Measurements from ENCODE around the gene NME7.

The NME7 gene

GRCh38 chr1:169151338-169151837 is 216.2 kb downstream of the NME7 start:
- no peak overlapping the region for H3K27ac ChIP-seq
- no peak overlapping the region for H3K4me3 ChIP-seq (ENCODE audit: low read depth in 1 of 2, low read length in 1 of 2)
- TF ChIP-seq, protein P1, sequence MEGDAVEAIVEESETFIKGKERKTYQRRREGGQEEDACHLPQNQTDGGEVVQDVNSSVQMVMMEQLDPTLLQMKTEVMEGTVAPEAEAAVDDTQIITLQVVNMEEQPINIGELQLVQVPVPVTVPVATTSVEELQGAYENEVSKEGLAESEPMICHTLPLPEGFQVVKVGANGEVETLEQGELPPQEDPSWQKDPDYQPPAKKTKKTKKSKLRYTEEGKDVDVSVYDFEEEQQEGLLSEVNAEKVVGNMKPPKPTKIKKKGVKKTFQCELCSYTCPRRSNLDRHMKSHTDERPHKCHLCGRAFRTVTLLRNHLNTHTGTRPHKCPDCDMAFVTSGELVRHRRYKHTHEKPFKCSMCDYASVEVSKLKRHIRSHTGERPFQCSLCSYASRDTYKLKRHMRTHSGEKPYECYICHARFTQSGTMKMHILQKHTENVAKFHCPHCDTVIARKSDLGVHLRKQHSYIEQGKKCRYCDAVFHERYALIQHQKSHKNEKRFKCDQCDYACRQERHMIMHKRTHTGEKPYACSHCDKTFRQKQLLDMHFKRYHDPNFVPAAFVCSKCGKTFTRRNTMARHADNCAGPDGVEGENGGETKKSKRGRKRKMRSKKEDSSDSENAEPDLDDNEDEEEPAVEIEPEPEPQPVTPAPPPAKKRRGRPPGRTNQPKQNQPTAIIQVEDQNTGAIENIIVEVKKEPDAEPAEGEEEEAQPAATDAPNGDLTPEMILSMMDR (IDR thresholded peaks at IDR 0.05), result no peak
- no peaks in the 10 kb centered on the region for H3K36me3 ChIP-seq
- no peaks in the 10 kb centered on the region for H3K4me1 ChIP-seq (ENCODE audit: control insufficient read depth in 1 of 2, insufficient read depth in 1 of 2, low read depth in 1 of 2, low read length in 1 of 2)
- H3K9me3 ChIP-seq, result no peaks in the 10 kb centered on the region
- H3K27me3 ChIP-seq, result no peaks in the 10 kb centered on the region

GRCh38 chr1:169150641-169151337 is 216.8 kb downstream of the NME7 start:
- Histone ChIP-seq H3K27ac (no peak overlapping the region), H3K4me1 (ENCODE audit: control insufficient read depth in 1 of 2, insufficient read depth in 1 of 2, low read depth in 1 of 2, low read length in 1 of 2) (no peaks in the 10 kb centered on the region), H3K4me3 (ENCODE audit: low read depth in 1 of 2, low read length in 1 of 2) (no peak overlapping the region), H3K27me3 (no peaks in the 10 kb centered on the region), H3K36me3 (no peaks in the 10 kb centered on the region), H3K9me3 (no peaks in the 10 kb centered on the region)
- TF ChIP-seq, protein P1 (IDR thresholded peaks at IDR 0.05), result no peak

DNA sequence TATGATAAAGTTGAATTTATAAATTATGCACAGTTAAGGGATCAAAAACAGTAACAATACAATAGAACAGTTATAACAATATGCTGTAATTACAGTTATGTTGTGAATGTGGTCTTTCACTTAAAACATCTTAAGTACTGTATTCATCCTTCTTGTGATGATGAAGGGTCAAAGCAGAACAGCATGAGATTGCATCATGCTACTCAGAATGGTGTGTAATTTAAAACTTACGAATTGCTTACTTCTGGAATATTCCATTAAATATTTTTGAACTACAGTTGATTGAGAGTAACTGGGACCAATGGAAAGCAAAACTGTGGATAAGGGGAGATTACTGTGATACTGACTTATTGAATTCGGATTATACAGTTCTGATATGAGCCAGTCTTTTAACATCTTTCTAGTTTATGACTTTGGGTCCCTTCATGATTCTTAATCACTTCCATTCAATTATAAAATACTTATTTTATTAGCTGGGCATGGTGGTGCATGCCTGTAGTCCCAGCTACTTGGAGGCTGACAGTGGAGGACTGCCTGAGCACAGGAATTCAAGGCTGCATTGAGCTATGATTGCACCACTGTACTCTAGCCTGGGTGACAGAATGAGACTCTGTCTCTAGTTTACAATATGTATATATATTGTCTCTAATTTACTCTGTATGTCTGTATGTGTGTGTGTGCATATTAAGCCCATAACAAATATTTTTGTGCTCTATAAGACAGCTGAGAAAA is 217.9 kb downstream of the NME7 start:
- Histone ChIP-seq H3K36me3 (no peaks in the 10 kb centered on the region), H3K27ac (no peak overlapping the region), H3K9me3 (no peaks in the 10 kb centered on the region), H3K27me3 (no peaks in the 10 kb centered on the region), H3K4me1 (ENCODE audit: control insufficient read depth in 1 of 2, insufficient read depth in 1 of 2, low read depth in 1 of 2, low read length in 1 of 2) (no peaks in the 10 kb centered on the region), H3K4me3 (ENCODE audit: low read depth in 1 of 2, low read length in 1 of 2) (no peak overlapping the region)
- TF ChIP-seq, protein P1 (IDR thresholded peaks at IDR 0.05), result no peak

DNA sequence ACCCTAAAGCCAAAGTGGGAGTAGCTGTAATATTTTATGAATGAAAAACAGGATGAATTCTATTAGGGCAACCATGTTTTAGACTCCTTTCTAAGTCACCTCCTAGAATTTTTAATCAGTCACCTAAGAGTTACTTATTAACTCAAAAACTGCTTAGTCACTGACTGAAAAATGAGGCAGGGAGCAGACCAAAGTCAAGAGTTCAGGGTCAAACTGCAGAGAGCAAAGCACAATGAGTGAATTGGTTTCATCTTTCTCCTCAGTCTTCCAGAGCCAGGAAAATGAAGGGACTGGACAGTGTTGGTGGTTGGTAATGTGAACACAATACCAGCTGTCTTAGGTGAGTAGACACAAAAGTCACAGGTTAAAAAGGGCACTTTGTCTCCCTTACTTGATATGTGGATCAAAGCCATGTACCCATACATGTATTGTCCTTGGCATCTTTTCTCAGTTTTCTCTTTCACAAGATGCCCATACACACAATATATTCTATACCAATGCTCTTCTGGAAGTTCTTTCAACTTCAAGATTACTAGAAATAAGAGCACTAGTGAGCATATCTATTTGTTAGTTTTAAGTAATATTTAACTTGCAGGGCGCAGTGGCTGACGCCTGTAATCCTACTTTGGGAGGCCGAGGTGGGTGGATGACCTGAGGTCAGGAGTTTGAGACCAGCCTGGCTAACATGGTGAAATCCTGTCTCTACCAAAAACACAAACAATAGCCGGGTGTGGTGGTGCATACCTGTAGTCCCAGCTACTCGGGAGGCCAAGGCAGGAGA is 218.9 kb downstream of the NME7 start:
- Histone ChIP-seq H3K27me3 (no peaks in the 10 kb centered on the region), H3K36me3 (no peaks in the 10 kb centered on the region), H3K4me1 (ENCODE audit: control insufficient read depth in 1 of 2, insufficient read depth in 1 of 2, low read depth in 1 of 2, low read length in 1 of 2) (no peaks in the 10 kb centered on the region), H3K9me3 (no peaks in the 10 kb centered on the region), H3K4me3 (ENCODE audit: low read depth in 1 of 2, low read length in 1 of 2) (no peak overlapping the region), H3K27ac (no peak overlapping the region)
- TF ChIP-seq, protein P1 (IDR thresholded peaks at IDR 0.05), result no peak

DNA sequence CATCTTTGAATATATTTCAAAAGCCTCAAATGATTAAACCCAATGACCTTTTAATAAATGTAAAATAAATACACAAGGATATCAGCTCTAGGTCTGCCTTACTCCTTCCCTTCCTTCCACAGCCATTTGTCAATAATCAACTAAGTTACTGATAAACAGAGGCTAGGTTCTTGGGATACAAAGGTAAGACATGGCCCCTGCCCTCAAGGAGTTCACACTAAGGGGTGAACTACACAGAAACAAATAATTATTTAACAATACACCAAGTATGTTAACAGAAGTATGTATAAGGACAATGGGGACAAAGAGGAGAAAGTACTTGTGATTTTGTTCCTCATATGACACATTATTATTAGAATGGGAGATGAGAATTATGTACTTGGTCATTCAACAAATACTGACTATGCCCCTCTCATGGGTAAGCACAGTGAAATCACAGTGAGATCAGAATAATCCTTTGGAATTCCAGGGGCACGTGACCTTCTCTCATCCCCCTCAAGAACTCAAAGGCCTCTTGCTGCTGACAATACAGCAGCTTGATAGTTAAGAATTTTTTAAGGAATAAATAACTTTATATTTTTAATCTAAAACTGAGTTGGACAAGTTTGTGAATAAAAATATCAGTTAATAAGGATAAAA is 220.9 kb downstream of the NME7 start:
- TF ChIP-seq, protein P1 (IDR thresholded peaks at IDR 0.05), result no peak
- no peak overlapping the region for H3K27ac ChIP-seq

More for the DNA sequence above, 220.9 kb downstream of the NME7 start:
- Histone ChIP-seq H3K36me3 (no peaks in the 10 kb centered on the region), H3K4me3 (ENCODE audit: low read depth in 1 of 2, low read length in 1 of 2) (no peak overlapping the region), H3K4me1 (ENCODE audit: control insufficient read depth in 1 of 2, insufficient read depth in 1 of 2, low read depth in 1 of 2, low read length in 1 of 2) (no peaks in the 10 kb centered on the region), H3K9me3 (no peaks in the 10 kb centered on the region), H3K27me3 (no peaks in the 10 kb centered on the region)
